ENCODE measurements around the gene RUNX2.

GRCh38 chr6:45364466-45364865, 36.3 kb downstream of the RUNX2 start:
- TF ChIP-seq CTCF (IDR thresholded peaks at IDR 0.05) (no peak), EZH2 (IDR thresholded peaks at IDR 0.05; ENCODE audit: borderline replicate concordance, insufficient read depth, low read depth, low read length, poor library complexity, severe bottlenecking) (no peak)
